SJCRH30 (cell line): ENCODE data around the gene CYP2C18. TPM values are rescaled to one million over a fixed set of nuclear protein-coding genes. Genes with fewer than 3 reads are reported as not detected.
"Not testable (repeated sequence)": the region's sequence is repeated elsewhere in the genome, so short reads cannot be mapped to it uniquely, and the experiment has no call there.

ENCODE experiments used
- DNase-seq, 2 experiments: peaks; one replicate each; pipeline ENCODE4 v3.0.0-alpha.2; 2015 to 2020
- H3K27ac ChIP-seq: fragments of 250-450 bp; sonication (Bioruptor Pico); 2 replicates; pipeline ENCODE4 v1.5.1; 2020; ENCODE audit warnings: mild to moderate bottlenecking, moderate library complexity
- H3K27me3 ChIP-seq: fragments of 250-450 bp; sonication (Bioruptor Pico); 2 replicates; pipeline ENCODE4 v1.5.1; 2020; ENCODE audit warnings: mild to moderate bottlenecking, moderate library complexity
- H3K36me3 ChIP-seq: fragments of 250-450 bp; sonication (Bioruptor Pico); 2 replicates; pipeline ENCODE4 v1.5.1; 2020; ENCODE audit warnings: mild to moderate bottlenecking, moderate library complexity
- H3K4me1 ChIP-seq: fragments of 250-450 bp; sonication (Bioruptor Pico); 2 replicates; pipeline ENCODE4 v1.5.1; 2020; ENCODE audit warnings: mild to moderate bottlenecking, moderate library complexity
- H3K4me3 ChIP-seq: fragments of 250-450 bp; sonication (Bioruptor Pico); 2 replicates; pipeline ENCODE4 v1.5.1; 2020; ENCODE audit warnings: mild to moderate bottlenecking, moderate library complexity
- H3K9me3 ChIP-seq: fragments of 250-450 bp; sonication (Bioruptor Pico); replicated peaks from 2 replicates; pipeline ENCODE4 v1.5.1; 2020; ENCODE audit warnings: mild to moderate bottlenecking, moderate library complexity
- total RNA-seq: library from RNA; depleted of rRNA; stranded (reverse); fragments of >200 nt; shearing (Covaris generic); gene quantifications from 2 replicates; pipeline ENCODE4 v1.2.3, GENCODE V29; 2014

The CYP2C18 gene
- total RNA-seq, 1 experiment from 2014 or later, result not detected

DNA sequence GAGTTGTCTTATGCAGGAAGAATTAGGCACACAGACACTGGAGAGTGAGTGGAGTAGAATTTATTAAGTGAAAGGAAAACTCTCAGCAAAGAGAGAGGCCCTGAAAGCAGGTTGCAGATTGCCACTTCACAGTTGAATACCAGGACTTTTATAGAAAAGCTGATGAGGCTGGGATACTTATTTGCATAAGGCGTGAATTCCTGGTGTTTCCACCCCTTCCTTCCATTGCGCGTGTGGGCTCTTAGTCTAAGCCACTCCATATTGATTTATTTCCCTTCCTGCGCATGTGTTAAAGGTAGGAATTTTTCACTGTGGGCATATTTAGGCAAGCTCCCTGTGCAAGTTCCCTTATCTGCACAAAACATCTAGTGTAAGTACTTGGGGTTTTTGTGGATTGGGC is 893 bp upstream of the CYP2C18 start:
- H3K4me1 ChIP-seq, H3K27ac ChIP-seq, H3K27me3 ChIP-seq, DNase-seq, H3K36me3 ChIP-seq, H3K4me3 ChIP-seq, H3K9me3 ChIP-seq: not testable (repeated sequence)

DNA sequence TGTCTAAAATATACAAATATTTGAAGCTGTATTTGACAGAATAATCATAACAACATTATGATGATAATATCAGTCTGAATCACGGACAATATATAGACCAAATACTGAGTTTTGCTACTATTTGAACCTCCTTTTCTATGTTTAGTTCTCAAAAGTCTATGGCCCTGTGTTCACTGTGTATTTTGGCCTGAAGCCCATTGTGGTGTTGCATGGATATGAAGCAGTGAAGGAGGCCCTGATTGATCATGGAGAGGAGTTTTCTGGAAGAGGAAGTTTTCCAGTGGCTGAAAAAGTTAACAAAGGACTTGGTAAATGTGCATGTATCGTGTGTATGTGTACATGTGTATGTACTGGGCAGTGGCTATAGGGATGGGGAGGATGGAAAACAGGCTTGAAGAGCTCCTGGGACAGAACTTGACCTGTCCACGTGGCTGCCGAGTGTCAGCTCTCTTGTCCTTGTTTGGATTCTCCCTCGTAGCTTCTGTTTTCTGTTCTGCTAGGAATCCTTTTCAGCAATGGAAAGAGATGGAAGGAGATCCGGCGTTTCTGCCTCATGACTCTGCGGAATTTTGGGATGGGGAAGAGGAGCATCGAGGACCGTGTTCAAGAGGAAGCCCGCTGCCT is 4.2 kb downstream of the CYP2C18 start:
- no peaks in the 10 kb centered on the region for H3K36me3 ChIP-seq
- no peak overlapping the region for H3K27ac ChIP-seq
- no peak for DNase-seq
- H3K4me1 ChIP-seq, result no peaks in the 10 kb centered on the region
- H3K4me3 ChIP-seq, result no peak overlapping the region
- no peaks in the 10 kb centered on the region for H3K27me3 ChIP-seq
- H3K9me3 ChIP-seq, result no peaks in the 10 kb centered on the region

DNA sequence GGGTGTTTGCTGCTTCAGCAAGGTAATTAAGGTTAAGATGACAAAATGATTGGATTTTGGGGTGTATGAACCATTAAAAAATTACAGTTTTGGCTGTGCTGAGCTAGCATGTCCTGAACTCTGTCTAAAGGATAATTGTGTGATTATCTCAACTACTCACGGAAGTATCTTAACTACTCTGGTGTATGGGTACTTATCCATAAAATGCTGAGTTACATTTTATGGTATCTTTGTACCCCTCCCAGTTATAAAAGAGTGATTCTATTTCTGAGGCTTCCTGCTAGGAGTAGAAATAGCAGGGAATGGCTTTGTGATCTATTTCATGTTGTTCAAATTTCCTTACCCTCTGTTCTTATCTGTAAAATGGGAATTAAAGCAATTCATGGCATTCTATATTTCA is 22.6 kb downstream of the CYP2C18 start:
- no peak for DNase-seq
- H3K36me3 ChIP-seq, result no peaks in the 10 kb centered on the region
- H3K9me3 ChIP-seq, result no peaks in the 10 kb centered on the region
- no peak overlapping the region for H3K4me3 ChIP-seq
- no peak overlapping the region for H3K27ac ChIP-seq
- no peaks in the 10 kb centered on the region for H3K27me3 ChIP-seq
- no peaks in the 10 kb centered on the region for H3K4me1 ChIP-seq

- Histone ChIP-seq H3K36me3 (no peaks in the 10 kb centered on the region), H3K27me3 (no peaks in the 10 kb centered on the region), H3K27ac (no peak overlapping the region), H3K4me3 (no peak overlapping the region), H3K9me3 (no peaks in the 10 kb centered on the region), H3K4me1 (no peaks in the 10 kb centered on the region)
- no peak for DNase-seq
Observed at GRCh38 chr10:94710578-94710977, 27.0 kb downstream of the CYP2C18 start.

DNA sequence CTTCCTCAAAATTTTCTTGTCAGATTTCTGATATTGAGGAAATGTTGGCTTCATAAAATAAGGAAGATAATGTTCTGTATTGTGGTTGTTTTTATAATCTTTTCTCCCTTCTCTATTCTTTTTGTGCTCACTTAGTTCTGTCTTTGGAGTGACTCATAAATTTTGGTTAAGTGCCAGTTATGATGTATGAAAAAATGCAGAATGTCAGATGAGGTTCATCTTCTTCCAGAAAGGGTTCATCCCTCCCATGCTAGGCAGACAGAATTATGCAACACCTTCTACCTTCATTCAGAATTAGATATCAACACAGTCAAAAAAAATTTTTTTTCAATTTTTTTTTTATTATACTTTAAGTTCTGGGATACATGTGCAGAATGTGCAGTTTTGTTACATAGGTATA is 42.3 kb downstream of the CYP2C18 start:
- H3K27ac ChIP-seq, result no peak overlapping the region
- H3K4me1 ChIP-seq, result no peaks in the 10 kb centered on the region
- H3K36me3 ChIP-seq, result no peaks in the 10 kb centered on the region
- H3K9me3 ChIP-seq, result no peaks in the 10 kb centered on the region
- H3K4me3 ChIP-seq, result no peak overlapping the region
- H3K27me3 ChIP-seq, result no peaks in the 10 kb centered on the region
- no peak for DNase-seq

GRCh38 chr10:94735197-94735596 is 51.7 kb downstream of the CYP2C18 start:
- no peak overlapping the region for H3K4me3 ChIP-seq
- DNase-seq, result no peak

DNA sequence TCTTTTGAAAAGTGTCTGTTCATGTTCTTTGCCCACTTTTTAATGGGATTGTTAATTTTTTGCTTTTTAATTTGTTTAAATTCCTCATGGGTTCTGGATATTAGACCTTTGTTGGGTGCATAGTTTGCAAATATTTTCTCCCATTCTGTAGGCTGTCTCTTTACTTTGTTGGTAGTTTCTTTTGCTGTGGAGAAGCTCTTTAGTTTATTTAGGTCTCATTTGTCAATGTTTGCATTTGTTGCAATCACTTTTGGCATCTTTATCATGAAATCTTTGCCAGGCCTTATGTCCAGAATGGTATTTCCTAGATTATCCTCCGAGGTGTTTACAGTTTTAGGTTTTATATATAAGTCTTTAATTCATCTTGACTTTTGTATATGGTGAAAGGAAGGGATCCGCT is 55.1 kb downstream of the CYP2C18 start:
- Histone ChIP-seq H3K27ac (no peak overlapping the region), H3K4me3 (no peak overlapping the region), H3K27me3 (no peaks in the 10 kb centered on the region), H3K9me3 (no peaks in the 10 kb centered on the region), H3K4me1 (no peaks in the 10 kb centered on the region), H3K36me3 (no peaks in the 10 kb centered on the region)
- no peak for DNase-seq

More at GRCh38 chr10:94735197-94735596, 51.7 kb downstream of the CYP2C18 start:
- Histone ChIP-seq H3K36me3 (no peaks in the 10 kb centered on the region), H3K4me1 (no peaks in the 10 kb centered on the region), H3K9me3 (no peaks in the 10 kb centered on the region), H3K27ac (no peak overlapping the region), H3K27me3 (no peaks in the 10 kb centered on the region)

DNA sequence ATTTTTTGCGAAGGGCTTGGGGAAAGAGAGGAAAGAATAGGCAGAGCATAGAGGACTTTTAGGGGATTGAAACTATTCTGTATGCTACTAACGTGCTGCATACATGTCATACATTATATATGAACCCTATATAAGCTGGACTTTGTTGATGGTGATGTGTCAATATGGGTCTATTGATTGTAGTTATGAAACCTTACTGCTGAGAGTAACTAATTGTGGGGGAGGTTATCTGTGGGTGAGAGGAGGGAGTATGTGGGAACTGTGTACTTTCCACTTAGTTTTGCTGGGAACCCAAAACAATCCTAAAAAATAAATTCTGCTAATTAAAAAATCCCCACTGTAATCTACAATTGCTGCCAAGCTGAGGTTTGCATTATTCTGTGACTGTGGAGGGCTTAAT is 63.6 kb downstream of the CYP2C18 start:
- no peaks in the 10 kb centered on the region for H3K9me3 ChIP-seq
- no peak overlapping the region for H3K4me3 ChIP-seq
- no peaks in the 10 kb centered on the region for H3K36me3 ChIP-seq
- no peaks in the 10 kb centered on the region for H3K27me3 ChIP-seq
- no peaks in the 10 kb centered on the region for H3K4me1 ChIP-seq
- DNase-seq, result no peak
- H3K27ac ChIP-seq, result no peak overlapping the region

DNA sequence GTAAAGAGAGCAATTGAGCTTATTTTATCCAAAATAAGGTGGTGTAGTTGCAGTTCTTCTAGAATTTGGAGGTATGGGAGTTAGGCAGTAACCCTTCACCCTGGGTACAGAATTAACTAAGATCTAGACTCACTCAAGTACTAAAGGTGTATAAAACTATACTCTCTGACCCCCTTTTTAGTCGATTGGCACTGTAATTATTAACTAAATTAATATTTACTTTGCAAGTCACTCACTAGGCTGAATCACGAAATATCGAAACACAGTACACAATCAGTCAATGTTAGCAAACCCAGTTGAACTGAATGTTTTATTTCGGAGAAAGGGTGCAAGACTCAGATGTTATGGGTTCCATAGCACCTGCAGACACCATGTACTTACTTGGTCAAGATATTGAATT is 64.3 kb downstream of the CYP2C18 start:
- Histone ChIP-seq H3K9me3 (no peaks in the 10 kb centered on the region), H3K4me1 (no peaks in the 10 kb centered on the region), H3K36me3 (no peaks in the 10 kb centered on the region), H3K27ac (no peak overlapping the region), H3K27me3 (no peaks in the 10 kb centered on the region), H3K4me3 (no peak overlapping the region)
- DNase-seq, result no peak

DNA sequence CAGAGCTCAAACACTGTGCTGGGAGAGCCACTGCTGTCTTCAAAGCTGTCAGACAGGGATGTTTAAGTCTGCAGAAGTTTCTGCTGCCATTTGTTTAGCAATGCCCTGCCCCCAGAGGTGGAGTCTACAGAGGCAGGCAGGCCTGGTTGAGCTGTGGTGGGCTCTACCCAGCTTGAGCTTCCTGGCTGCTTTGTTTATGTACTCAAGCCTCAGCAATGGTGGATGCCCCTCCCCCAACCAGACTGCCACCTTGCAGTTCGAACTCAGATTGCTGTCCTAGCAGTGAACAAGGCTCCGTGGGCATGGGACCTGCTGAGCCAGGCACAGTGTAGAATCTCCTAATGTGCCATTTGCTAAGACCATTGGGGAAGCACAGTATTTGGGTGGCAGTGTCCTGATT is 74.4 kb downstream of the CYP2C18 start:
- Histone ChIP-seq H3K36me3 (no peaks in the 10 kb centered on the region), H3K27me3 (no peaks in the 10 kb centered on the region)
- no peak for DNase-seq

DNA sequence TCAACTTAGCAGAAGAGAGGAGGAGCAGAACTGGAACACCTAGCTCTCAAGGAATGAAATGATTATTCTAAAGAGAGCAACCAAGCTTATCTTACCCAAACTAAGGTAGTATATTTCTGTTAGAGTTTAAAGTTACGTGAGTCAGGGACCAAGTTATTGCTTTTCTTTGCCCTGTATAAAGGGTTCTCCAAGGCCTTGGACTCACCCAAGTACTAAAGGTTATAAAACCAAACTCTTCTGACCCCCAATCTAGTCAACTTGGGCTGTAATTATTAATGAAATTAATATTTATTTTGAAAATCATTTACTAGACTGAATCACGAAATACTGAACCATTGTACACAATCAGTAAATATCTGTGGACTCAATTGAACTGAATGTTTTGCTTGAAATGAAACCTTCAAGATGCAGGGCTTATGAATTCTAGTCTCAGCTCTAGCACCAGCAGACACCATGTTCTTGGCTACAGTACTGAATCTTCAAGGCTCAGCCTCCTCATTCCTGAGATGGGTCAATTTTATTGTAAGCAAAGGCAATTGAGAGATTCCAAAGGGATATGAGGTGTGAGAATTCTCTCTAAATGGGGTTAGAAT is 77.2 kb downstream of the CYP2C18 start:
- DNase-seq, result no peak
- H3K4me3 ChIP-seq, result no peak overlapping the region

More for the DNA sequence above, 74.4 kb downstream of the CYP2C18 start:
- H3K9me3 ChIP-seq, result no peaks in the 10 kb centered on the region
- no peaks in the 10 kb centered on the region for H3K4me1 ChIP-seq
- no peak overlapping the region for H3K27ac ChIP-seq
- H3K4me3 ChIP-seq, result no peak overlapping the region

GRCh38 chr10:94762393-94762792 is 78.9 kb downstream of the CYP2C18 start, which contains the start of gene CYP2C19:
CYP2C19 (plus strand) TSS chr10:94762681; CDS start chr10:94762706, 25 bp downstream.
- no peak within 1 kb of the TSS for H3K27ac ChIP-seq
- H3K4me1 ChIP-seq, result no peaks in the 10 kb centered on the region
- H3K9me3 ChIP-seq, result no peaks in the 10 kb centered on the region
- no peaks in the 10 kb centered on the region for H3K36me3 ChIP-seq
- DNase-seq, result no peak
- no peak within 1 kb of the TSS for H3K4me3 ChIP-seq
- no peaks in the 10 kb centered on the region for H3K27me3 ChIP-seq

More for the DNA sequence above, 77.2 kb downstream of the CYP2C18 start:
- Histone ChIP-seq H3K9me3 (no peaks in the 10 kb centered on the region), H3K27ac (no peak overlapping the region), H3K27me3 (no peaks in the 10 kb centered on the region), H3K4me1 (no peaks in the 10 kb centered on the region), H3K36me3 (no peaks in the 10 kb centered on the region)

DNA sequence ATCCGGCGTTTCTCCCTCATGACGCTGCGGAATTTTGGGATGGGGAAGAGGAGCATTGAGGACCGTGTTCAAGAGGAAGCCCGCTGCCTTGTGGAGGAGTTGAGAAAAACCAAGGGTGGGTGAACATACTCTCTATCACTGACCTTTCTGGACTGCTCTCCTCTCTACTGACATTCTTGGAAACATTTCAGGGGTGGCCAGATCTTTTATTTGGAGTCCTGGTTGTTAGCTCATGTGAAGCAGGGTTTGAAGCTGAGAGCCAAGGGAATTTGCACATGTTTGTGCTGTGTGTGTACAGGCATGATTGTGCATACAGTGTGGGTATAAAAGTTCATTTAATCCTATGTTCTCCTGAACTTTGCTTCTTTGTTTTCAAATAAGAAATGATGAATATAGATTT is 91.9 kb downstream of the CYP2C18 start:
- DNase-seq, H3K4me3 ChIP-seq, H3K27me3 ChIP-seq, H3K27ac ChIP-seq, H3K36me3 ChIP-seq, H3K9me3 ChIP-seq, H3K4me1 ChIP-seq: not testable (repeated sequence)

DNA sequence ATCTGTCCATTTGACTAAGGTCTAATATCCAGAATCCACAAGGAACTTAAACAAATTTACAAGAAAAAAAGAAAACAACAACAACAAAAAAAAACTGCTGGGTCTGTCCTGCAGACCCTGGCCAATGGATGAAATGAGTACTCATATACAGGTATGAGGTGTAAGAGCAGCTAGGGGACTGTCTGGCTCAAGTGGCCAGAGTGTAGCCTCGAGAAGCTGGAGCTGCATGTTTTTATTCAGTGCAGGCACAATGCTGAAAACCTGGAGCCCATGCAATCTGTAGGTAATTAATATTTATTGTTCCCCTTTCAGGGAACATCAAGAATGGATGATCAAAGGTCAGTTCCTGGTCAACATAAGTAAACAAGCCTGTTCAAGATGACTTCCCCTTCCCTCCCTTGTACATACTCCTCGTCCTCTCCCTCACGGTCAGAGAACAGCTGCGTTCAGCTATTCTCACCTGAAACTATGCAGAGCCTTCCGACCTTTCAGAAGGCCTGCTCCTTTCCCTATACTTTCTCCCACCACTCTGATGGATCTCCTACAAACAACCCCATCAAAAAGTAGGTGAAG is 94.4 kb downstream of the CYP2C18 start:
- Histone ChIP-seq H3K27ac (no peak overlapping the region), H3K4me1 (no peaks in the 10 kb centered on the region), H3K36me3 (no peaks in the 10 kb centered on the region), H3K27me3 (no peaks in the 10 kb centered on the region), H3K4me3 (no peak overlapping the region), H3K9me3 (no peaks in the 10 kb centered on the region)
- no peak for DNase-seq

DNA sequence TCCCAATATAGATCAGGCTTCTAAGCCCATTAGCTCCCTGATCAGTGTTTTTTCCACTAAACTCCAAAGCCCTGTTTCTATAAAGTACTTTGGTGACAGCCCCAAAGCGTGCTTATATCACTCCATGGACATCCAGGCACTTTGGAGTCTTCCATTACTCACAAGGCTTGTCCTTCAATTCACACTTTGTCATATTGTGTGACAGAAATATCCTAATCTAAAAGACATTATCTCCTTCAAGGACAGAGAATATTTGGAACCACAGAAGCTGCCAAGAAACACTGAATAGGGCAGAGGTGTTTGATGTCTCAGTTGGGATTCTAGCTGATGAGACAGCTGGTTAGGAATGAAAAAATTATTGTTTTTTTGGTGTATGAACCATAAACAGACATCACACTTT is 97.3 kb downstream of the CYP2C18 start:
- Histone ChIP-seq H3K27me3 (no peaks in the 10 kb centered on the region), H3K4me3 (no peak overlapping the region), H3K36me3 (no peaks in the 10 kb centered on the region), H3K9me3 (no peaks in the 10 kb centered on the region), H3K27ac (no peak overlapping the region), H3K4me1 (no peaks in the 10 kb centered on the region)
- no peak for DNase-seq

- DNase-seq, result no peak
- no peak overlapping the region for H3K4me3 ChIP-seq
Observed at GRCh38 chr10:94784256-94784655, 100.7 kb downstream of the CYP2C18 start.

More at GRCh38 chr10:94784256-94784655, 100.7 kb downstream of the CYP2C18 start:
- H3K4me1 ChIP-seq, result no peaks in the 10 kb centered on the region
- H3K27me3 ChIP-seq, result no peaks in the 10 kb centered on the region
- no peak overlapping the region for H3K27ac ChIP-seq
- H3K36me3 ChIP-seq, result no peaks in the 10 kb centered on the region
- H3K9me3 ChIP-seq, result no peaks in the 10 kb centered on the region
